Left renal pelvis (tissue), 4 donors: Measurements from ENCODE around the gene MDGA2. TPM values are rescaled to one million over a fixed set of nuclear protein-coding genes. Genes with fewer than 3 reads are reported as not detected.
"Not testable (repeated sequence)": the region's sequence is repeated elsewhere in the genome, so short reads cannot be mapped to it uniquely, and the experiment has no call there.

Experiments
- DNase-seq, 4 donors: peaks; one replicate each; pipeline ENCODE4 v3.0.0-alpha.2; 2013; ENCODE audit warnings: low read depth in 4 of 4, low spot score in 3 of 4
- polyA plus RNA-seq, 4 donors: library from polyadenylated mRNA; unstranded; fragments of 120-200 nt; gene quantifications; one replicate each; pipeline ENCODE4 v1.2.1, GENCODE V29; 2013; ENCODE audit not compliant: insufficient read length in 4 of 4

Gene MDGA2
- polyA plus RNA-seq, 4 donors = 1.6 to 2.9 (median 2.1) TPM

- no peak for DNase-seq
Measured at GRCh38 chr14:47366006-47366405, 309.4 kb downstream of the MDGA2 start.

GRCh38 chr14:47365233-47365632, 310.2 kb downstream of the MDGA2 start:
- no peak for DNase-seq

GRCh38 chr14:47353186-47353585, 322.2 kb downstream of the MDGA2 start:
- DNase-seq = no peak

- DNase-seq = no peak
Measured at GRCh38 chr14:47346849-47347248, 328.6 kb downstream of the MDGA2 start.

- DNase-seq = no peak
Measured at GRCh38 chr14:47345016-47345415, 330.4 kb downstream of the MDGA2 start.

- no peak for DNase-seq
Measured at GRCh38 chr14:47332939-47333338, 342.5 kb downstream of the MDGA2 start.

GRCh38 chr14:47332106-47332505, 343.3 kb downstream of the MDGA2 start:
- DNase-seq = no peak

- no peak for DNase-seq
Measured at GRCh38 chr14:47328376-47328775, 347.0 kb downstream of the MDGA2 start.

- DNase-seq = no peak
Measured at GRCh38 chr14:47327336-47327735, 348.1 kb downstream of the MDGA2 start.

- no peak for DNase-seq
Measured at GRCh38 chr14:47322751-47323150, 352.7 kb downstream of the MDGA2 start.

GRCh38 chr14:47302121-47302520, 373.3 kb downstream of the MDGA2 start:
- no peak for DNase-seq

- no peak for DNase-seq
Measured at GRCh38 chr14:47300796-47301195, 374.6 kb downstream of the MDGA2 start.

- no peak for DNase-seq
Measured at GRCh38 chr14:47297374-47297773, 378.0 kb downstream of the MDGA2 start.

- DNase-seq = no peak
Measured at GRCh38 chr14:47284283-47284682, 391.1 kb downstream of the MDGA2 start.

- not testable (repeated sequence) for DNase-seq
Measured at GRCh38 chr14:47281761-47282160, 393.6 kb downstream of the MDGA2 start.

GRCh38 chr14:47278233-47278842, 397.1 kb downstream of the MDGA2 start:
- DNase-seq = peak; percentile 1 to 20 (median 10)

- DNase-seq = no peak
Measured at GRCh38 chr14:47277703-47278102, 397.7 kb downstream of the MDGA2 start.

GRCh38 chr14:47276931-47277330, 398.5 kb downstream of the MDGA2 start:
- DNase-seq = no peak

GRCh38 chr14:47273939-47274338, 401.5 kb downstream of the MDGA2 start:
- DNase-seq = no peak

- DNase-seq = no peak
Measured at GRCh38 chr14:47270715-47271114, 404.7 kb downstream of the MDGA2 start.

GRCh38 chr14:47269756-47270492, 405.5 kb downstream of the MDGA2 start:
- no peak for DNase-seq

- no peak for DNase-seq
Measured at GRCh38 chr14:47264842-47265241, 410.6 kb downstream of the MDGA2 start.
